Measurements from ENCODE around the gene NAGLU.

Gene NAGLU

GRCh38 chr17:42565523-42566214, 29.6 kb downstream of the NAGLU start:
- no peak for DNase-seq

- no peak for DNase-seq
These were observed 30.3 kb downstream of the NAGLU start for GRCh38 chr17:42566215-42566882.

GRCh38 chr17:42566883-42567573, 31.0 kb downstream of the NAGLU start, which contains the start of gene MLX:
Gene MLX (plus strand): TSS chr17:42567100. CDS start chr17:42567125, 25 bp downstream.
- DNase-seq: peak; percentile 80 to 92 (median 90)

GRCh38 chr17:42568341-42569111, 32.5 kb downstream of the NAGLU start:
- DNase-seq: no peak

GRCh38 chr17:42571435-42572225, 35.6 kb downstream of the NAGLU start:
- DNase-seq: no peak

- no peak for DNase-seq
These were observed 37.1 kb downstream of the NAGLU start for GRCh38 chr17:42573095-42573494.

GRCh38 chr17:42574463-42574862, 38.4 kb downstream of the NAGLU start:
- no peak for DNase-seq

- no peak for DNase-seq
These were observed 41.1 kb downstream of the NAGLU start for GRCh38 chr17:42577140-42577531.

GRCh38 chr17:42577532-42578281, 41.7 kb downstream of the NAGLU start, which contains the start of gene PSMC3IP:
Gene PSMC3IP (minus strand): TSS chr17:42577729. CDS start chr17:42577686, 43 bp downstream.
- DNase-seq: peak; percentile 75 to 88 (median 82)

GRCh38 chr17:42578282-42578869, 42.3 kb downstream of the NAGLU start:
- peak; percentile 46 to 66 (median 59) for DNase-seq

GRCh38 chr17:42579794-42580551, 43.9 kb downstream of the NAGLU start:
- no peak for DNase-seq

GRCh38 chr17:42581744-42582270, 45.8 kb downstream of the NAGLU start:
- no peak for DNase-seq

- no peak for DNase-seq
These were observed 48.8 kb downstream of the NAGLU start for GRCh38 chr17:42584880-42585279.

GRCh38 chr17:42585353-42585752, 49.3 kb downstream of the NAGLU start:
- no peak for DNase-seq

- no peak for DNase-seq
These were observed 50.6 kb downstream of the NAGLU start for GRCh38 chr17:42586514-42587230.

- no peak for DNase-seq
These were observed 54.8 kb downstream of the NAGLU start for GRCh38 chr17:42590886-42591285.

- no peak for DNase-seq
These were observed 55.4 kb downstream of the NAGLU start for GRCh38 chr17:42591411-42591810.

Data from stimulated activated naive CD4-positive, alpha-beta T cell (primary cell).